Activated T-helper 1 cell treated with anti-CD3 and anti-CD28 coated beads, Interleukin-12 subunit alpha, Interleukin-12 subunit beta, Interleukin-2, Interleukin-4 antibody, amounts not matched to agents 30 ng/mL and 10 ng/mL and 1 ng/mL, durations not matched to agents 14 hours and 24 hours and 36 hours (primary cell): Measurements from ENCODE around the gene BTAF1. TPM values are rescaled to one million over a fixed set of nuclear protein-coding genes. Genes with fewer than 3 reads are reported as not detected.

Experiments
- DNase-seq: peaks from one replicate; pipeline ENCODE4 v3.0.0; 2021; ENCODE audit warnings: low spot score
- H3K27ac Mint-ChIP-seq: one replicate; pipeline ENCODE4 v1.8.0; 2021; ENCODE audit warnings: mild to moderate bottlenecking, mixed read lengths
- H3K27me3 Mint-ChIP-seq: one replicate; pipeline ENCODE4 v1.8.0; 2022; ENCODE audit warnings: mild to moderate bottlenecking, moderate library complexity, mixed read lengths; ENCODE audit not compliant: insufficient read depth
- H3K36me3 Mint-ChIP-seq: one replicate; pipeline ENCODE4 v1.8.0; 2021; ENCODE audit warnings: low read depth, mixed read lengths
- H3K4me1 Mint-ChIP-seq: one replicate; pipeline ENCODE4 v1.8.0; 2021; ENCODE audit warnings: low read depth, mixed read lengths
- H3K4me3 Mint-ChIP-seq: one replicate; pipeline ENCODE4 v1.8.0; 2021; ENCODE audit warnings: mild to moderate bottlenecking, moderate library complexity, mixed read lengths
- H3K9me3 Mint-ChIP-seq: one replicate; pipeline ENCODE4 v1.8.0; 2021; ENCODE audit warnings: mixed read lengths
- intact Hi-C: fragments of 100-400 bp; cut with micrococcal nuclease; formaldehyde crosslinking; loops from one replicate; pipeline ENCODE4 v1.15.1; 2024
- total RNA-seq: library from RNA; stranded (reverse); gene quantifications from 2 replicates; pipeline ENCODE4 v1.2.3, GENCODE V29; 2022

BTAF1 gene
- total RNA-seq, 1 donor from 2014 or later: 58.8 TPM

- H3K4me1 Mint-ChIP-seq: peaks cover 10% of the 10 kb centered on the region
- DNase-seq: no peak
- H3K9me3 Mint-ChIP-seq: no peaks in the 10 kb centered on the region
- no peaks in the 10 kb centered on the region for H3K27me3 Mint-ChIP-seq
- H3K36me3 Mint-ChIP-seq: no peaks in the 10 kb centered on the region
- no peak overlapping the region for H3K27ac Mint-ChIP-seq
- intact Hi-C loops: no loop called here
- no peak overlapping the region for H3K4me3 Mint-ChIP-seq
These were observed 122.1 kb downstream of the BTAF1 start for GRCh38 chr10:92045641-92046106.

- intact Hi-C loops: no loop called here
- no peaks in the 10 kb centered on the region for H3K36me3 Mint-ChIP-seq
- no peak overlapping the region for H3K4me3 Mint-ChIP-seq
- peaks cover 10% of the 10 kb centered on the region for H3K4me1 Mint-ChIP-seq
- H3K27me3 Mint-ChIP-seq: no peaks in the 10 kb centered on the region
- H3K9me3 Mint-ChIP-seq: no peaks in the 10 kb centered on the region
- DNase-seq: no peak
- no peak overlapping the region for H3K27ac Mint-ChIP-seq
These were observed 123.6 kb downstream of the BTAF1 start for GRCh38 chr10:92047215-92047614.

DNA sequence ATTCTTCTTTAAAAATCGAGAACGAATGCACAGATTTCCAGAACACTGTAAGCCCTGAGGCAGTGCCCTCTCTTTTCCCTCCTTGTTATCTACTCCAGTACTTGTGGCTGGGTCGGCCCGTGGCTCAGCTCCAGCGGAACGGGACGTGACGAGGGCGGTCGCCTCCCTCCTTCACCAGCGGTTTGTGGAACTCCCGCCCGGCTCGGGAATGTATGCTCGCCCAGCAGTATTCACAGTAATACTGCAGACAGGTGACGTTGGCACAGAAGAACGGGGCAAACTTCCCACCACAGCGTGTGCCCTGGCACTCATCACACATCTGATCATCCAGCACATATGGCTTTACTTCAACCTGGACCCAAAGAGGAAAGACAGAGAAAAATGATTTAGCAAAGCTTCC, 128.5 kb downstream of the BTAF1 start:
- Mint-ChIP-seq H3K27me3 (no peaks in the 10 kb centered on the region), H3K4me1 (peaks cover 10% of the 10 kb centered on the region), H3K9me3 (no peaks in the 10 kb centered on the region), H3K36me3 (no peaks in the 10 kb centered on the region), H3K27ac (no peak overlapping the region), H3K4me3 (no peak overlapping the region)
- DNase-seq: no peak
- intact Hi-C loops: no loop called here

DNA sequence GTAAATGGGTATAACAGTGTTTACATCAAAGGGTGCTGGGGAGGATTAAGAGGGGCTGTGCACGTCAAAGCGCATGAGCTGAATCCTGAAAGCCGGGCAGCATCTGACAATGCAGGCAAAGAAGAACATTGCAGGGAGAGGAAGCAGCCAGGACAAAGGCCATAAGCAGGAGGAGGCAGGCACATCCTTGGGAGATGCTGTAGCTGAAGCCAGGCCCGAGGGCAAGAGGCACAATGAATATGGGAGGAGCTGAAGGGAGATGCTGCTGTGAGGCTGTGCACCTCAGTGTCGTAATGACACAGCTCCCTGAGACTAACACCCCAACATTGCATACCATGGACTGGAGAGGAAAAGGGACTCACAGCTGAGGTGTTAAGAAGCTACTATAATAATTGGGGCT, 129.2 kb downstream of the BTAF1 start:
- H3K27me3 Mint-ChIP-seq: no peaks in the 10 kb centered on the region
- no peak overlapping the region for H3K27ac Mint-ChIP-seq
- no peaks in the 10 kb centered on the region for H3K36me3 Mint-ChIP-seq
- no peak overlapping the region for H3K4me3 Mint-ChIP-seq
- DNase-seq: no peak
- H3K9me3 Mint-ChIP-seq: no peaks in the 10 kb centered on the region
- peaks cover 8% of the 10 kb centered on the region for H3K4me1 Mint-ChIP-seq
- intact Hi-C loops: no loop called here

DNA sequence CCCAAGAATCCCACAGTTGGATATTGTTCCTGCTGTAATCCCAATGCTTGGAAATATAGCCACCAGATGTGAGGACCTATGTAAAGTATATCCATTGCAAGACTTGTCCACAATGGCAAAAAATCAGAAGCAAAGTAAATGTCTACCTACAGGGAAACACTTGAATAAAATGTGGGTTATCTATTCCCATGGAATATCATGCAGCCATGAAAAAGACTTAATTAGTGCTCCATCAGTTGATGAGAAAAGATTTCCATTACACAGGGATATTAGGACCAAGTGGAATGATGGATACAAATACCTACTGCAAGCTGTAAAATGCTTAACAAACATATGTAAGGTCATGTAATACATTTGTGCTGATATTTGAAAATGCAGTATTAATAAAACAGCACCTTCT, 131.2 kb downstream of the BTAF1 start:
- Mint-ChIP-seq H3K4me3 (no peak overlapping the region), H3K36me3 (no peaks in the 10 kb centered on the region), H3K27me3 (no peaks in the 10 kb centered on the region), H3K4me1 (no peaks in the 10 kb centered on the region), H3K9me3 (no peaks in the 10 kb centered on the region), H3K27ac (no peak overlapping the region)
- intact Hi-C loops: no loop called here
- no peak for DNase-seq

GRCh38 chr10:92062273-92062672, 138.7 kb downstream of the BTAF1 start:
- Mint-ChIP-seq H3K4me1 (no peaks in the 10 kb centered on the region), H3K9me3 (no peaks in the 10 kb centered on the region), H3K27me3 (no peaks in the 10 kb centered on the region), H3K27ac (no peak overlapping the region), H3K4me3 (no peak overlapping the region), H3K36me3 (no peaks in the 10 kb centered on the region)
- intact Hi-C loops: no loop called here
- no peak for DNase-seq

DNA sequence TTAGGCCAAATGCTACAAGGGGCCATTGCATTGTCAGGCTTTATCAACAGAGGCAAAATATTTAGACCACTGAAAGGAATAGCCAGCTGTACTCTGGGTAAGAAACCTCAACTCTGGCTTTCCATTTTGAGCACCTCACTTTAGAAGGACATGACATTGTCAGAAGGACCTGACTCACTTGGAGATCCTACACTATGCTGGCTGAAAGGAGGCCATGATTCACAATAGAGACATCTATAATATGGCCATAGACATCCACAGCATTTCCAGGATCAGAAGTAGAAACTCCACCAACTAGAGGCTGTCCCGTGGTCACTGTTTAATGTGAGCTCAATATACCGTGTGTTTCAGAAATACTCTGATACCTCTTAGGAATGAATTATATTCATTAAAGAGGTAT, 140.9 kb downstream of the BTAF1 start:
- H3K9me3 Mint-ChIP-seq: no peaks in the 10 kb centered on the region
- intact Hi-C loops: no loop called here
- DNase-seq: no peak
- no peaks in the 10 kb centered on the region for H3K4me1 Mint-ChIP-seq
- H3K27me3 Mint-ChIP-seq: no peaks in the 10 kb centered on the region
- H3K4me3 Mint-ChIP-seq: no peak overlapping the region
- no peaks in the 10 kb centered on the region for H3K36me3 Mint-ChIP-seq
- H3K27ac Mint-ChIP-seq: no peak overlapping the region

- no peak overlapping the region for H3K4me3 Mint-ChIP-seq
- no peaks in the 10 kb centered on the region for H3K36me3 Mint-ChIP-seq
- no peaks in the 10 kb centered on the region for H3K27me3 Mint-ChIP-seq
- no peaks in the 10 kb centered on the region for H3K9me3 Mint-ChIP-seq
- DNase-seq: no peak
- intact Hi-C loops: no loop called here
- H3K27ac Mint-ChIP-seq: no peak overlapping the region
- H3K4me1 Mint-ChIP-seq: no peaks in the 10 kb centered on the region
These were observed 142.8 kb downstream of the BTAF1 start for GRCh38 chr10:92066386-92066785.

GRCh38 chr10:92068900-92069299, 145.3 kb downstream of the BTAF1 start:
- intact Hi-C loops: no loop called here
- H3K27ac Mint-ChIP-seq: no peak overlapping the region
- H3K9me3 Mint-ChIP-seq: no peaks in the 10 kb centered on the region
- H3K4me1 Mint-ChIP-seq: no peaks in the 10 kb centered on the region
- no peaks in the 10 kb centered on the region for H3K27me3 Mint-ChIP-seq
- no peak overlapping the region for H3K4me3 Mint-ChIP-seq
- H3K36me3 Mint-ChIP-seq: no peaks in the 10 kb centered on the region
- no peak for DNase-seq

GRCh38 chr10:92074126-92074887, 150.7 kb downstream of the BTAF1 start:
- Mint-ChIP-seq H3K36me3 (no peaks in the 10 kb centered on the region), H3K27ac (no peak overlapping the region), H3K4me3 (no peak overlapping the region), H3K4me1 (no peaks in the 10 kb centered on the region), H3K9me3 (no peaks in the 10 kb centered on the region), H3K27me3 (no peaks in the 10 kb centered on the region)
- DNase-seq: no peak
- intact Hi-C loops: loop anchor here (5.0 kb wide), 2 partner anchors 363 to 498 kb away; partner anchors contain the start of gene IDE

DNA sequence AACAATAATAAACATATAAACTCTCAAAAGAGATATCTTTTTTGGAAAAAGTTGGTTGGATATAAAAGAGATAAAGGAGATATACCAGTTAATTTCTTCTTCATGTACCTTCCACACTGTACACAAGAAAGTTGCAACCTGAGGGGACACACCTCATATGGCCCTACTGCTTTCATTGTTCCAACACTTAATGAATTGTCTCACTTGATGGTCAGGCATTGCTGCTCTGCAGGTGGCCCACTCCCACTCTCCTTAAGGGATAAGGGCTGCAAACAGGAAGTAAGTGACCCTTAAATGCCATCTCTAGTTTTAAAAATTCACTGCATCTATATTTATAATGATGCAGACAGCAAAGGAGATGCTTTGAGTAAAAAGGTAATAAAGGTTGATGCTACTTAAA, 152.3 kb downstream of the BTAF1 start:
- Mint-ChIP-seq H3K27ac (no peak overlapping the region), H3K4me1 (no peaks in the 10 kb centered on the region), H3K9me3 (no peaks in the 10 kb centered on the region), H3K27me3 (no peaks in the 10 kb centered on the region), H3K4me3 (no peak overlapping the region), H3K36me3 (no peaks in the 10 kb centered on the region)
- intact Hi-C loops: no loop called here
- DNase-seq: no peak

GRCh38 chr10:92076722-92077121, 153.2 kb downstream of the BTAF1 start:
- intact Hi-C loops: no loop called here
- no peaks in the 10 kb centered on the region for H3K27me3 Mint-ChIP-seq
- peaks cover 3% of the 10 kb centered on the region for H3K36me3 Mint-ChIP-seq

DNA sequence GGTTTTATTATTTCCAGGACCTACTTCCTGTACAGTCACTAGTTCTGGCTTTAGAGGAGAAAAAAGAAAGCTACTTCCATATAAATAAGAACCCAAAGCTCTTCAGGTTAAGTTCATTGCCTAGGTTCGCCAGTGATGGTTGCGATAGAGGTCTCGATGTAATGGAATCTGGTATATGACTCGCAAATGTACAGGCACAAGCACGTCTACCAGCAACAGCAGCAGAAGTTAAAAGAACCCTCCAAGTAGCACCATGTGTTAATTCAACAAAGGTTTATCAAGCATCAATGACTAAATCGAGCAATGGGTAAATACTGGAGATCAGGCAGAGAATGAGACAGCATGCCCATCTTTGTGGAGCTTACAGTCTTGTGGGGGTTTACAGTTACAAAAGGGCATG, 155.4 kb downstream of the BTAF1 start:
- Mint-ChIP-seq H3K9me3 (no peaks in the 10 kb centered on the region), H3K4me3 (no peak overlapping the region), H3K36me3 (peaks cover 3% of the 10 kb centered on the region), H3K27me3 (no peaks in the 10 kb centered on the region), H3K27ac (no peak overlapping the region), H3K4me1 (no peaks in the 10 kb centered on the region)
- DNase-seq: no peak
- intact Hi-C loops: no loop called here

More at GRCh38 chr10:92076722-92077121, 153.2 kb downstream of the BTAF1 start:
- Mint-ChIP-seq H3K4me1 (no peaks in the 10 kb centered on the region), H3K9me3 (no peaks in the 10 kb centered on the region), H3K4me3 (no peak overlapping the region), H3K27ac (no peak overlapping the region)
- no peak for DNase-seq
